Neuronal stem cell (in vitro differentiated cells): ENCODE results near the gene IRS1.

ENCODE experiments used
- DNase-seq: peaks from one replicate; pipeline ENCODE4 v3.0.0-alpha.2; 2013; ENCODE audit warnings: low spot score
- H2AFZ ChIP-seq: one replicate; pipeline ENCODE4 v1.6.1; 2013; ENCODE audit warnings: mild to moderate bottlenecking, low read length, inconsistent platforms
- H2AK5ac ChIP-seq: 2 replicates; pipeline ENCODE4 v1.6.1; 2013; ENCODE audit warnings: low read depth, mild to moderate bottlenecking, inconsistent platforms, low read length, moderate library complexity, mixed read lengths
- H2BK120ac ChIP-seq: 2 replicates; pipeline ENCODE4 v1.6.1; 2013; ENCODE audit warnings: low read depth, mild to moderate bottlenecking, inconsistent platforms, low read length, moderate library complexity, mixed read lengths
- H2BK12ac ChIP-seq: one replicate; pipeline ENCODE4 v1.6.1; 2013; ENCODE audit warnings: low read length, inconsistent platforms
- H2BK15ac ChIP-seq: 2 replicates; pipeline ENCODE4 v1.6.1; 2013; ENCODE audit warnings: mild to moderate bottlenecking, low read length, inconsistent platforms, mixed read lengths
- H2BK5ac ChIP-seq: one replicate; pipeline ENCODE4 v1.6.1; 2013; ENCODE audit warnings: inconsistent platforms, mild to moderate bottlenecking, low read length, moderate library complexity
- H3K14ac ChIP-seq: one replicate; pipeline ENCODE4 v1.6.1; 2013; ENCODE audit warnings: low read length, inconsistent platforms
- H3K18ac ChIP-seq: 2 replicates; pipeline ENCODE4 v1.6.1; 2013; ENCODE audit warnings: low read length, inconsistent platforms
- H3K23ac ChIP-seq: 2 replicates; pipeline ENCODE4 v1.6.1; 2013; ENCODE audit warnings: low read depth, mild to moderate bottlenecking, mixed read lengths, low read length, inconsistent platforms; ENCODE audit not compliant: poor library complexity
- H3K27ac ChIP-seq: replicated peaks from 3 replicates; pipeline ENCODE4 v1.5.1; 2013; ENCODE audit warnings: low read length, inconsistent platforms
- H3K27me3 ChIP-seq, 3 experiments: 2 replicates each; pipeline ENCODE4 v1.6.1; 2013; ENCODE audit warnings: low read length in 3 of 3, mild to moderate bottlenecking in 2 of 3, inconsistent platforms in 1 of 3, low read depth in 1 of 3, mixed read lengths in 1 of 3, moderate library complexity in 1 of 3; ENCODE audit not compliant: control insufficient read depth in 3 of 3, insufficient read depth in 3 of 3
- H3K36me3 ChIP-seq, 2 donors: replicated peaks in 1 of 2; 2 replicates each; pipeline ENCODE4 v1.6.1; 2013; ENCODE audit warnings: low read length in 2 of 2; ENCODE audit not compliant: control insufficient read depth in 2 of 2, insufficient read depth in 2 of 2
- H3K4ac ChIP-seq: 2 replicates; pipeline ENCODE4 v1.6.1; 2013; ENCODE audit warnings: inconsistent platforms, mild to moderate bottlenecking, low read length, moderate library complexity
- H3K4me1 ChIP-seq, 2 donors: 1 replicate in 1 of 2; 2 replicates in 1 of 2; pipeline ENCODE4 v1.6.1; 2013; ENCODE audit warnings: low read length in 2 of 2, low read depth in 1 of 2; ENCODE audit not compliant: control insufficient read depth in 2 of 2, insufficient read depth in 1 of 2
- H3K4me2 ChIP-seq: one replicate; pipeline ENCODE4 v1.6.1; 2013; ENCODE audit warnings: mild to moderate bottlenecking, low read length, inconsistent platforms; ENCODE audit not compliant: insufficient read depth, poor library complexity, severe bottlenecking
- H3K4me3 ChIP-seq, 2 donors: 2 replicates each; pipeline ENCODE4 v1.5.1; 2013; ENCODE audit warnings: low read length in 2 of 2, mild to moderate bottlenecking in 2 of 2, inconsistent platforms in 1 of 2, moderate library complexity in 1 of 2
- H3K79me1 ChIP-seq: one replicate; pipeline ENCODE4 v1.6.1; 2013; ENCODE audit warnings: low read depth, mild to moderate bottlenecking, inconsistent platforms, low read length, moderate library complexity
- H3K9ac ChIP-seq: one replicate; pipeline ENCODE4 v1.6.1; 2013; ENCODE audit warnings: mild to moderate bottlenecking, low read depth, low read length, inconsistent platforms; ENCODE audit not compliant: poor library complexity
- H3K9me3 ChIP-seq, 2 donors: replicated peaks in 1 of 2; 2 replicates each; pipeline versions ENCODE3 to v1.6.1; 2013; ENCODE audit warnings: low read length in 2 of 2, mild to moderate bottlenecking in 2 of 2, inconsistent platforms in 1 of 2, low read depth in 1 of 2, mixed read lengths in 1 of 2, moderate library complexity in 1 of 2; ENCODE audit not compliant: control insufficient read depth in 2 of 2, insufficient read depth in 1 of 2
- H4K8ac ChIP-seq: one replicate; pipeline ENCODE4 v1.6.1; 2013; ENCODE audit warnings: low read depth, mild to moderate bottlenecking, inconsistent platforms, low read length, moderate library complexity
- H4K91ac ChIP-seq: one replicate; pipeline ENCODE4 v1.6.1; 2013; ENCODE audit warnings: low read length, low read depth, mild to moderate bottlenecking, inconsistent platforms; ENCODE audit not compliant: poor library complexity
- WGBS, 2 donors: extraction: QIAGEN DNeasy Blood & Tissue Kit; methylation state at CpG; one replicate each; pipeline ENCODE4 v1.1.7; 2013; ENCODE audit warnings: missing lambda C conversion rate in 2 of 2, mixed read lengths in 1 of 2; ENCODE audit not compliant: insufficient read length in 2 of 2, insufficient replicate concordance in 1 of 2; ENCODE audit errors: extremely low coverage in 2 of 2; 5-methylcytosine and 5-hydroxymethylcytosine counted together

The IRS1 gene

GRCh38 chr2:226797989-226798421 lies 1.6 kb downstream of the IRS1 start:
- H3K36me3 ChIP-seq, result peaks cover 30 to 56% of the 10 kb centered on the region in 2 donors
- no CpG with 5 or more reads among the region's 23 CpGs for WGBS, 2 donors
- H3K4me1 ChIP-seq, result peaks cover 14 to 22% of the 10 kb centered on the region in 2 donors

DNA sequence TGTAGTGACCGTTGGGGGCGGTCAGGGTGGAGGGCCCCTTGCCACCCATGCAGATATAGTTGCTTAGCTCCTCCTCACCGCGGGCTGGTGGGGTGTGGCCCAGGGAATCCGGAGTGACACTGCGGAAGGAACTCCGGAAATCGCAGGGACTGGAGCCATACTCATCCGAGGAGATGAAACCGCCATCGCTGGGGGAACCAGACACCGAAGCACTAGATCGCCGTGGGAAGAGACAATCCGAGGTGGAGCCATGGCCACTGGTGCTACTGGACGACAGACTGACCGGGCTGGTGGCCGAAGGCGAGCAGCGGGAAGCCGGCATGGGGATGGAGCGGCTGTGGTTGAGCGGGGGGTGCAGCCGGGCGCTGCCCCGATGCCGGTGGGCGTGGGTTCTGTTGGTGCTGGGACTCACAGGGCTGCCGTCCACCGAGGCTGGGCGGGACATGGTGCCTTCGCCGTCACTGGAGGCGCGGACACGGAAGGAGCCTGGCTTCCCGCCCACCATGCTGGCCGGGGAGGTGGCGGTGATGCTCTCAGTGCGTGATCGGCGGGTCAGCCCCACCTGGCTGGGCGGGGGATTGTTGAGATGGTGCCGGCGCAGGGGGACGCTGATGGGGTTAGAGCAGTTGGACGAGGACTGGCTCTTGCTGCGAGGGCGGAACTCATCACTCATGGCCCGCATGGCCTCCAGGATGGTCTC lies 2.2 kb downstream of the IRS1 start:
- H3K27me3 ChIP-seq, result no peaks in the 10 kb centered on the region
- H4K8ac ChIP-seq, result peak overlapping the region; percentile 23
- peak overlapping the region; percentile 81 for H3K23ac ChIP-seq
- peak overlapping the region; percentile 60 for H3K9ac ChIP-seq
- H3K4me2 ChIP-seq, result peak overlapping the region; percentile 40
- peak overlapping the region; percentile 94 for H2BK12ac ChIP-seq
- H3K18ac ChIP-seq, result peak overlapping the region; percentile 67
- no peak overlapping the region for H4K91ac ChIP-seq
- DNase-seq, result no peak
- no peak overlapping the region for H2AFZ ChIP-seq
- H3K4ac ChIP-seq, result no peak overlapping the region
- peak overlapping the region; percentile 67 to 90 for H3K4me3 ChIP-seq
- H3K36me3 ChIP-seq, result peaks cover 30 to 62% of the 10 kb centered on the region in 2 donors
- peaks cover 27% of the 10 kb centered on the region for H3K79me1 ChIP-seq
- H2BK5ac ChIP-seq, result no peak overlapping the region
- H3K27ac ChIP-seq, result no peak overlapping the region
- H2BK120ac ChIP-seq, result peak overlapping the region; percentile 77
- peak overlapping the region; percentile 83 for H2BK15ac ChIP-seq
- no CpG with 5 or more reads among the region's 50 CpGs for WGBS, 2 donors
- peak overlapping the region; percentile 99 for H2AK5ac ChIP-seq
- peaks cover 17 to 25% of the 10 kb centered on the region in 2 donors for H3K4me1 ChIP-seq
- peaks cover 9 to 46% of the 10 kb centered on the region in 2 donors for H3K9me3 ChIP-seq
- H3K14ac ChIP-seq, result peak overlapping the region; percentile 84

More at GRCh38 chr2:226797989-226798421, 1.6 kb downstream of the IRS1 start:
- peak overlapping the region; percentile 99 for H2BK5ac ChIP-seq
- no peak overlapping the region for H4K8ac ChIP-seq
- peak overlapping the region; percentile 98 for H3K18ac ChIP-seq
- peak overlapping the region; percentile 67 to 90 for H3K4me3 ChIP-seq
- H3K4me2 ChIP-seq, result peak overlapping the region; percentile 87
- peak overlapping the region; percentile 99 for H2AK5ac ChIP-seq
- H3K4ac ChIP-seq, result peak overlapping the region; percentile 1
- H3K27ac ChIP-seq, result no peak overlapping the region
- peak overlapping the region; percentile 94 for H2BK12ac ChIP-seq
- H2BK120ac ChIP-seq, result peak overlapping the region; percentile 77
- peaks cover 27% of the 10 kb centered on the region for H3K79me1 ChIP-seq
- H2BK15ac ChIP-seq, result peak overlapping the region; percentile 83
- peaks cover 9 to 41% of the 10 kb centered on the region in 2 donors for H3K9me3 ChIP-seq
- no peak overlapping the region for H2AFZ ChIP-seq
- H3K14ac ChIP-seq, result peak overlapping the region; percentile 84
- no peaks in the 10 kb centered on the region for H3K27me3 ChIP-seq
- no peak for DNase-seq
- H4K91ac ChIP-seq, result no peak overlapping the region
- H3K23ac ChIP-seq, result peak overlapping the region; percentile 75
- peak overlapping the region; percentile 60 for H3K9ac ChIP-seq

- H2AFZ ChIP-seq, result no peak overlapping the region
- WGBS, 2 donors, result no CpG with 5 or more reads among the region's 17 CpGs
- peaks cover 27% of the 10 kb centered on the region for H3K79me1 ChIP-seq
- H2BK15ac ChIP-seq, result no peak overlapping the region
- no peak overlapping the region for H3K27ac ChIP-seq
- H4K91ac ChIP-seq, result no peak overlapping the region
- H3K4ac ChIP-seq, result no peak overlapping the region
- peak overlapping the region; percentile 6 for H4K8ac ChIP-seq
- no peak overlapping the region for H3K14ac ChIP-seq
- H3K27me3 ChIP-seq, result no peaks in the 10 kb centered on the region
- peaks cover 9 to 52% of the 10 kb centered on the region in 2 donors for H3K9me3 ChIP-seq
- H2BK120ac ChIP-seq, result no peak overlapping the region
- no peak overlapping the region for H3K4me3 ChIP-seq
- peak overlapping the region; percentile 51 for H3K18ac ChIP-seq
- peaks cover 18 to 28% of the 10 kb centered on the region in 2 donors for H3K4me1 ChIP-seq
- H3K9ac ChIP-seq, result no peak overlapping the region
- no peak overlapping the region for H3K4me2 ChIP-seq
- no peak for DNase-seq
- peak overlapping the region; percentile 99 for H2AK5ac ChIP-seq
- no peak overlapping the region for H3K23ac ChIP-seq
- H2BK12ac ChIP-seq, result no peak overlapping the region
- peaks cover 30 to 67% of the 10 kb centered on the region in 2 donors for H3K36me3 ChIP-seq
- no peak overlapping the region for H2BK5ac ChIP-seq
These were observed 2.8 kb downstream of the IRS1 start for GRCh38 chr2:226796840-226797288.
